ENCODE results near the gene MYEF2.

GRCh38 chr15:48109212-48109611, 68.9 kb downstream of the MYEF2 start:
- TF ChIP-seq, protein P1, sequence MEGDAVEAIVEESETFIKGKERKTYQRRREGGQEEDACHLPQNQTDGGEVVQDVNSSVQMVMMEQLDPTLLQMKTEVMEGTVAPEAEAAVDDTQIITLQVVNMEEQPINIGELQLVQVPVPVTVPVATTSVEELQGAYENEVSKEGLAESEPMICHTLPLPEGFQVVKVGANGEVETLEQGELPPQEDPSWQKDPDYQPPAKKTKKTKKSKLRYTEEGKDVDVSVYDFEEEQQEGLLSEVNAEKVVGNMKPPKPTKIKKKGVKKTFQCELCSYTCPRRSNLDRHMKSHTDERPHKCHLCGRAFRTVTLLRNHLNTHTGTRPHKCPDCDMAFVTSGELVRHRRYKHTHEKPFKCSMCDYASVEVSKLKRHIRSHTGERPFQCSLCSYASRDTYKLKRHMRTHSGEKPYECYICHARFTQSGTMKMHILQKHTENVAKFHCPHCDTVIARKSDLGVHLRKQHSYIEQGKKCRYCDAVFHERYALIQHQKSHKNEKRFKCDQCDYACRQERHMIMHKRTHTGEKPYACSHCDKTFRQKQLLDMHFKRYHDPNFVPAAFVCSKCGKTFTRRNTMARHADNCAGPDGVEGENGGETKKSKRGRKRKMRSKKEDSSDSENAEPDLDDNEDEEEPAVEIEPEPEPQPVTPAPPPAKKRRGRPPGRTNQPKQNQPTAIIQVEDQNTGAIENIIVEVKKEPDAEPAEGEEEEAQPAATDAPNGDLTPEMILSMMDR (conservative IDR thresholded peaks at IDR 0.05; ENCODE audit: low read length) = no peak
- no peak for TF ChIP-seq EZH2phosphoT487 (IDR thresholded peaks at IDR 0.05; ENCODE audit: borderline replicate concordance)

Data from Loucy (cell line).